ENCODE data around the gene TBC1D4. TPM values are rescaled to one million over a fixed set of nuclear protein-coding genes. Genes with fewer than 3 reads are reported as not detected.

TBC1D4 gene
- total RNA-seq, 1 donor from 2014 or later = 84.9 TPM

DNA sequence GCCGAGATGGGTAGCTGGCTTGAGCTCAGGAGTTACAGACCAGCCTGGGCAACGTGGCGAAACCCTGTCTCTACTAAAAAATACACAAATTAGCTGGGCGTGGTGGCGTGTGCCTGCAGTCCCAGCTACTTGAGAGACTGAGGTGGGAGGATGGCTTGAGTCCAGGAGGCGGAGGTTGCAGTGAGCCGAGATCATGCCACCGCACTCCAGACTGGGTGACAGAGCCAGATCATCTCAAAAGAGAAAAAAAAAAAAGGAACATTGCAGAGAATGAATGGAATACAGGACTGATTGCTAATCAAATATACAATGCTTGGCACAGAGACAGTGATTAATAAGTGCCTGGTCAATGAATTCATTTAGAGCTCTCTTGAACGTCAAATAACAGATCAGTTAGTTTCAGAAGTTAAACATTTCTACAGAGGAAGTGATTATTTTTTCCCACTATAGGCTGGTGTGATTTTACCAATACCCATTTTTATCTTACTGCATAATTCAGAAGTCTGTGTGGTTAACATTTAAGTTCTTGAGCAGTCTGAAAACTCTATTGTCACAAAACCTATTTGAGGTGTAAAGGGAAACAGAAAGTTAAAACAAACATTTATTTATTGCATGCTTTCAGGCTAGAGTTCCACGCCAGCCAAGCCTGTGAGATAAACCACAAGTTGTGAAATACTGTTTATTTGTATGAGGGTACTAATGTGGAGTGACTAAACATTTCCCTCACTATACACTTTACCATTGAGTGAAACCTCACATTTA, 7.7 kb upstream of the TBC1D4 start:
- intact Hi-C loops (cut with DNase I) = loop anchor here (10.0 kb wide), 1 partner anchor 185 kb away; no protein-coding TSS in a partner anchor
- no peak for DNase-seq (ENCODE audit: low spot score)

DNA sequence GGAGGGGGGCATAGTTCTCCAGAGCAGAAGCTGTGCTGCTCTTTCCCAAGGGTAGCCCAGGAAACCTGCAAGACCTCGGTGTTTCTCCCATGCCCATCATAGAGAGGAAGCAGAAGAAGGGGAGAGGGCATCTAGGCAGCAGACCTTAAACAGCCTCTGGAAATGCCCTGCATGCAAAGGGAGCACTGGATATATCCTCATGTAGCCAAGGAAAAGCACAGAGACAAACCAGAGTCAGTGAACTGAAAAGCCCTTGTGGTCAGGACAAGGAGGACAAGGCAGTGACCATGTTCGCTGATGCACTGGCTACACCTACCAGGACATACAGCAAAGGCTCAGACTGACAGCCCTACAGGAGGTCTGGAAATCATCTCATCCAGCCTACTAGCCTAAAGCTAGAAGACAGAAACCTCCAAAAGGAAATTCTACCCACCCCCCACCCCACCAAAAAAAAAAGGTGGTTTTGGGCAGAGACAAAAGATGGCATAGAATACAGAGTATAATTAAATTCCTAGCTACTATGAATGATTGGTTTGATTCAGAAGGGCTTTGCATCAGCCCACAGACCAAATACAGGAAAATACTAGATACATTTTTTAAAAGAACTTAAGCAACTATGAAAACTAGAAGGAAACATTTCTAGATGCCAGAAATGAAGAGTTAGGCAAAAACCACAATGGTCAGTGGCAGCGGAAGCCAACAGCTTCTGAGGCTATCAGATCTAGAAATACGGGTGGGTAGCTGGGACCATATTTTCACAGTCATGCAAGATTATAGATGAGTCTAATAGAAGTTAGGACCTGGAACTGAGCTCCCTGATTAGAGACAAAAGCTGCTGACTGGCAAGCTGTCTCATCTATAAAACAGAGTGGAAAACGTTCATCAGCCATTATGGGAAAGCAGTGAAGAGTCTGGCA, 4.4 kb upstream of the TBC1D4 start:
- DNase-seq (ENCODE audit: low spot score) = no peak
- intact Hi-C loops (cut with DNase I) = loop anchor here (10.0 kb wide), 1 partner anchor 182 kb away; no protein-coding TSS in a partner anchor

DNA sequence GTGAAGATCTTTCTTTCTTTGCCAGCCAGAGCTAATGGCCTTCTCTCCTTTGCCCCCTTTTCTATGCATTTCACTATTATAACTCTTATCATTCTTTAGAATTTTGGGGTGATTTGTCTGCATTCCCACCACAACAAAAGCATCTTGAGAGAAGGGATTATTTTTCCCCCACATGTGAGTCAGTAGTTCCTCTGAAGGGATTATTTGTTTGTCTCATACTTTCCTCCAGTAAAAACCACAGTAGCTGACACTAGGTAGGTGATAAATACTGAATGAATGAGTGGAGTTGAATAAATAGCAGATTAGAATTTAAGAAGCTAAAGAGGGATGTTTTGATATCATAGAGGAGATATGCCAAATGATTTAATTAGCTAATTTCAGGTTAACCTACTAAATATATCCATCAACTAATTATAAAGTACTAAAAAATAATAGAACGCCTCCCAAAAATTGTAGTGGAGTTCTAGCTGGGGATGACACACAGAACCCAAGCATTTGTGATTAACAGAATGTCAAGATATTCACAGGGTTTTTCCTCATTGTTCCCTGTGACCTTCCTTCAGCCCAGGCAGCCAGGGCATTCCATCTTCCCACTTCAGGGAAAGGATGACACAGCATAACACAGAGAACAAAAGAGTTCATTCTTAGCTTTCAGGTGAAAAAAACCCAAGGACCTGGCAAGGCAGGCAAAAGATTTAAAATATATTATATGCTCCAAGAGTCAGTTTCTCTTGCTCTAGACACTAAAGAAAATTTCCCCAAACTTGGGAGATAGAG, 3.5 kb upstream of the TBC1D4 start:
- no peak for DNase-seq (ENCODE audit: low spot score)
- intact Hi-C loops (cut with DNase I) = loop anchor here (10.0 kb wide), 1 partner anchor 181 kb away; no protein-coding TSS in a partner anchor

DNA sequence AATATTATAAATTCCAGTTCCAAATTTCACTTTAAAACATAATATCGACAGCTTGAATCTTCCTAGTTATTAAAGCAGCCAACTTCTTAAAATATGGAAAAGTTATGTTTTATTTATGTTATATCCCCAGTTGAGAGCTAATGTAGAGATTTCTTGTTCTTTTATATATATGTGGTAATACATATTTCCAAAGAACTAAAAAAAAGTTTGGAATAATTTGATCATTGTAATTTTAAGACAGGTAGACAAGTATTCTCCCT, 781 bp upstream of the TBC1D4 start:
- DNase-seq (ENCODE audit: low spot score) = no peak
- intact Hi-C loops (cut with DNase I) = loop anchor here (2.0 to 10.0 kb wide), 3 partner anchors 66 to 178 kb away; partner anchors contain the start of gene UCHL3

DNA sequence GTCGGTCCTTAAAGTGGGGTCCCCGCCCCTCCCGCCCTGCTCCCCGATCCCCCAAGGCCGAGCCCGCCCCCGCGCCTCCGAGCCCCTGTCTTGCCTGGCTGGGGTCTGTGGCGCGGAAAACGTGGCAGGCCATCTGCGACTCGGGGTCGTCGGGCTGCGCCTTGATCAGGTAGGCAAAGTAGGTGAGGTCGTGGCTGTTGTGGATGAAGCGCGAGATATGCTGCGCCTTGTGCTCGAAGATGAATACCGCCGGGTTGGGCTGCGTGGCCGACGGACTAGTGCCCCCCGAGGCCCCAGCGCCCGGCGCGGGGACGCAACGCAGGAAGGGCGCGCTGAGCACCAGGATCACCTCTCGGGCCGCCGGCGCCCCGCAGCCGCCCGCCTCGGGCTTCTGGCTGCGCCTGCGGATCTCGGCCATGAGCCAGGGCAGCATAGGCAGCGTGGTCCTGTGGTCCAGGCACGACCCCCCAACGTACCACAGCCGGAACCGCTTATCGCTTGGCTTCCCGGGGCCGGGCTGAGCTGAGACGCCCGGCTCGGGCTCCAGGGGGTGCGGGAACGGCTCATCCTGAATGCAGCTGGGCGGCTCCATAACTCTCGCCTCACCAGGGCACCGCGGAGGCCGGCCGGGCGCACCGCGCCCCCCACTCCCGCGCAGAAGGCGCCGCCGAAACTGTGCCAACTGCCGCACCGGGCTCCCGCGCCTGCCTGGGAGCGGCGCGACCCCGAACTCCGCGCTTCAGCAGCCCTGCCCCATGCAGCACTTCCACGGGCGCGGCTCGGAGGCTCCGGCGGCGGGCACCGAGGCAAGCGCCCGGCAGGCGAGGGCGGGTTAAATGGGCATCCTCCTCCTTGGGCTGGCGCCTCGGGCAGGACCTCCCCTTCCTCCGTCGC, 546 bp downstream of the TBC1D4 start:
- no peak for DNase-seq (ENCODE audit: low spot score)
- intact Hi-C loops (cut with DNase I) = loop anchor here (2.0 to 10.0 kb wide), 3 partner anchors 67 to 177 kb away; partner anchors contain the start of gene UCHL3

DNA sequence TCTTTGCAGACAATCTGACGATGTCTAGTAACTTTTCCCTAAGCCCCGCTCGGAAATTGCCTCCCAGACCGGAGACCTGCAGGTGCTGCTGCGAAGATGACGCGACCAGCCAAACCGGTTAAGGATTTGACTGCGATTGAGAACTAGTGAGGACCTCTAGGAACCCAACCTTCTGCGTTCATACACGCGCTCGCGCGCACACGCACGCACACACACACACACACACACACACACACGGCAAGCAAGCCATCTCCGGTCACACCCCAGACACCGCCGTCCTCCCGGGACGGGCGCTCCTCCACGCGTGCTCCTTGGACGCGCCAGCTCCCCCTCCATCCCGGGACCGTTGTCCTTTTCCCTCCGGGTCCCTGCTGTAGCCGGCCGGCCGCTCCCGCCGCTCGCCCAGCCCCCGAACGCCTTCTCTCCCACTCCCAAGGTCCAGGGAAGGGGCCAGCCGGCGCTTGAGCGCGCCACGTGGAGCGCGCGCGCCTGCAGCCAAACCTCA, 1.2 kb downstream of the TBC1D4 start:
- DNase-seq (ENCODE audit: low spot score) = no peak
- intact Hi-C loops (cut with DNase I) = loop anchor here (10.0 kb wide), 1 partner anchor 176 kb away; no protein-coding TSS in a partner anchor

DNA sequence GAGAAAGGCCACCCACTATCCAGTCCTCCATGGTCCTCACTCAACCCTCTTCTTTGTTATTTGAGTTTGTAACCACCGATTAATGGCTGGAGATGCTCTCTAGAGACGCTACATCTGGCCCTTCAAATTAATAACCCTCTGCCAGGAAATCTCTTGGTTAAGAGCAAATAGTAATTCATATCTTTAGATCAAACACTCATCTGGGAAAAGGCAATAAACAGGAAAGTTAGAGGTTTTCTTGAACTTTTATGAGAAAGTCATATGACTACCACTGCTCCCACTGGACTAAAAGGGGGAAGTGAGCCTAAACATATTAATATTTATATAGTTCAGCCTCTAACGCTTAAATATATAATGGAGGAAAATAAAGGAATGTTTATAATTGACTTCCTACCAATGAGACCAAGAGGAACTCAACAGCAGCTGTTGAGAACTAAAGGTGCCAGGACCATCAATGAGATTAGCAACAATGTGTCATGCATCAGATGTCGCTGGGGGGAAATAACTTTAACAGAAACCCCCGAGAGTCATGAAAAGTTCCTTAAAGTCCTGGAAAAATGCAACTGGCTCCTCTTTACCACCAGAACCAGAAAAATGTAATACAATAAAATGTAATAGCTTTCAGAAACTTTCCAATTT, 2.7 kb downstream of the TBC1D4 start:
- intact Hi-C loops (cut with DNase I) = loop anchor here (5.0 kb wide), 2 partner anchors 47 to 62 kb away; no protein-coding TSS in a partner anchor
- DNase-seq (ENCODE audit: low spot score) = no peak

DNA sequence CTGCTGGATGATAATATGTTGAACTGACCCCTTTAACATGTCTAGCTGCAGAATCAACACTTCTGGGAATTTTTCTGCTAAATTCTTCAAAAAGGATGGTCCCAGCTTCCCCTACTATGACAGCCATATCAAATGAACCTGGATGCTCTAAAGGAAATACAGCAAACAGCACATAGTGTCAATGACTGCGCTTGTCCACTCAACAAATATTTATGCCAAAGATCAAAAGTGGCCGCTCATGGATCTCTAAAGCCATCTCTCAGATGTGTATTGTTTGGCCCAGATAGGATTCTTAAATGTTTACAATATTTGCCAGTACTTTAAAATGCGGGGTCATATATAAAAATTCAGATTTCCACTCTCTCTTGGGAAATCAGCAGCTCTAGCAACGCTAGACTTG, 3.3 kb downstream of the TBC1D4 start:
- no peak for DNase-seq (ENCODE audit: low spot score)
- intact Hi-C loops (cut with DNase I) = loop anchor here (5.0 kb wide), 2 partner anchors 46 to 61 kb away; no protein-coding TSS in a partner anchor

DNA sequence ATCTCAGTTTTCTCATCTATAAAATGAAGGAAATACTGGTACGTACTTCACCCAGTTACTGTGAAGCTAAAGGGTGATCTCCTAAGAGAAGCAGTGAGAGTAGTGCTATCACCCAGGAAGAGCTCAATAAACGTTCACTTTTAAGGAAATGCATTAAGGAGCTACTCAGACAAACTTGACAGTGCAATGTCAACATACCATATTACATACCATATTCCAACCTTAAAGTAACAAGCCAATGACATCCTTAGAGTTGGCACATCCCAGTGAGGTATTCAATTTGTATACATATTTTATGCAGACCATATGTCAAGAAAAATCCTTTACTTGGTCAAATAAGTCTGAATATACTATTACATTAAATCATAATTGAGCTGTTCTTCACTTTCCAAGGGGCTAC, 7.0 kb downstream of the TBC1D4 start:
- intact Hi-C loops (cut with DNase I) = loop anchor here (5.0 kb wide), 2 partner anchors 43 to 58 kb away; no protein-coding TSS in a partner anchor
- DNase-seq (ENCODE audit: low spot score) = no peak

DNA sequence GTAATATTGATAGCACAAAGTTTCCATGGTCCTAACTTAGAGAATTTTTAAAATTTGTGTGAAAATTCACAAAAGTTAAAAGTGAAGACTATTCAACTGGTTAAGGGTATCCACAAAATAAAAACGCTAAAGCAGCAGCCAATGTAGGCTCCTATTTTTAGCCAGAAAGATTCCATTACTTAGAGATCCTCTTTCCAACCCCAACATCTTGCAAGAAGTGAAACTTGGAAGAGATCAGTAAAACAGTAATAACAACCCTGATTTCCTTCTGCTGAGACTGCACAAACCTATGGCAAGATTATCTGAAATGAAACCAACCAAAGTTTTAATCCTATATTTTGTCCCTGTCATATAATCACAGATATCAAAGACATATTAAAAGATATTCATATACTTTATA, 8.5 kb downstream of the TBC1D4 start:
- intact Hi-C loops (cut with DNase I) = no loop called here
- DNase-seq (ENCODE audit: low spot score) = no peak

DNA sequence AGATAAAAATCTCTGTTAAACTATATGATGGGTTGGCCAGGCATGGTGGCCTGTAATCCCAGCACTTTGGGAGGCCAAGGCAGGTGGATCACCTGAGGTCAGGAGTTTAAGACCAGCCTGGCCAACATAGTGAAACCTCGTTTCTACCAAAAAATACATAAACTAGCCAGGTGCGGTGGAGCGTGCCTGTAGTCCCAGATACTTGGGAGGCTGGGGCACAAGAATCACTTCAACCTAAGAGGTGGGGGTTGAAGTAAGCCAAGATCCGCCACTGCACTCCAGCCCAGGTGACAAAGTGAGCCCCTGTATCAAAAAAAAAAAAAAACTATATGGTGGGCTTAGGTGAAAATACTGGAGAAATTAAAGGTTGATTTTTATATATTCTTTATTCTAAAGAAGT, 11.3 kb downstream of the TBC1D4 start:
- intact Hi-C loops (cut with DNase I) = no loop called here
- DNase-seq (ENCODE audit: low spot score) = no peak

DNA sequence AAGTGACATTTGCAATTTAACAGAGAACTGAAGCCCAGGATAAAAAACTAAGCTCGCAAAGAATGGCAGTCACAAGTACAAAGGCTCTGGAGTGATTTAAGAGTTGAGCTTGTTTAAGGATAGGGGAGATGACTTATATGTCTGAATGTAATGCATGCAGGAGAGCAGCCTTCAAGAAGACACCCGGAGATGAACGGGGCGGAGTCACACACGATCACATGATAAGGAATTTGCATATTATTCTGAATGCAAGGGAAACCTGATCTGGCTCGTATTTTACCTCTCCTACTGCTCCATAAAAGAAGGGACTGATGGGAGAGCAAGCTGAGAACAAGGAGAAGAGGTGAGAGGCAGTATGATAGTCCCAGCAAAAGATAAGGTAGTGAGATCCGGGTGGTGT, 12.9 kb downstream of the TBC1D4 start:
- DNase-seq (ENCODE audit: low spot score) = no peak
- intact Hi-C loops (cut with DNase I) = no loop called here

DNA sequence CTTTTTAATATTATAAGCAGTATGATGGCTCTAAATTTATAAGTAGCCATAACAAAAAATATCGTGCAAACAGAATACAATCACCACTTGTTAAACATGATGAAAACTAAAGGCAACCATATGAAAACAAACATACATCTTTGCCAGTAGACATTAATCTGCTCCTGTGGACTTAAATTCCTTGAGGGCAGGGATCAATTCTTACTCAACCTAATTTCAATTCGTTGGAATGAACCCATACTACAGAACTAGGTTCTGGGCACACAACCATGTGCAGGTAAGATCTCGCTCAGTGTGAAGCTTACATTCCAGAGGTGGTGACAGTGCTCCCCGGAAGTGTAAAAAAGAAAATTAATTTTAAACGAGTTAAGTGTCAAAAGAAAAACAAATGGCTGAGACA, 13.4 kb downstream of the TBC1D4 start:
- intact Hi-C loops (cut with DNase I) = no loop called here
- DNase-seq (ENCODE audit: low spot score) = no peak

DNA sequence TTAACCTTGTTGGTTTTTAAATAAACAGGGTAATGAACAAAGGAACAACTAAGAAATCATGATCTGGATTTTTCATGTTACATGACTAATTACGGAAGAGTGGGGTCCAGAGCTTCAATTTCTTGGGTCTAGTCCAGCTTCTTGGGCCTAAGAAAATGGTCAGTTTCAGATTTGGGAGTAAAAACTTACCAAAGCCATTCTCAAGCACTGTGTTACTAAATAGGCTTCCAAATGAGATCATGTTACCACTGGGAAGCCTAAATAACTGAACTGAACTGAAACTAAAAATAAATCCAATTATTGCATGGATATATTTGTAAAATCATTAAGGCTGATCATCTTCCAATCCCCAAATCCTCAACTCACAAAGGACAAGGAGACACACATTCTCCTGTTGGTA, 13.9 kb downstream of the TBC1D4 start:
- intact Hi-C loops (cut with DNase I) = no loop called here

DNA sequence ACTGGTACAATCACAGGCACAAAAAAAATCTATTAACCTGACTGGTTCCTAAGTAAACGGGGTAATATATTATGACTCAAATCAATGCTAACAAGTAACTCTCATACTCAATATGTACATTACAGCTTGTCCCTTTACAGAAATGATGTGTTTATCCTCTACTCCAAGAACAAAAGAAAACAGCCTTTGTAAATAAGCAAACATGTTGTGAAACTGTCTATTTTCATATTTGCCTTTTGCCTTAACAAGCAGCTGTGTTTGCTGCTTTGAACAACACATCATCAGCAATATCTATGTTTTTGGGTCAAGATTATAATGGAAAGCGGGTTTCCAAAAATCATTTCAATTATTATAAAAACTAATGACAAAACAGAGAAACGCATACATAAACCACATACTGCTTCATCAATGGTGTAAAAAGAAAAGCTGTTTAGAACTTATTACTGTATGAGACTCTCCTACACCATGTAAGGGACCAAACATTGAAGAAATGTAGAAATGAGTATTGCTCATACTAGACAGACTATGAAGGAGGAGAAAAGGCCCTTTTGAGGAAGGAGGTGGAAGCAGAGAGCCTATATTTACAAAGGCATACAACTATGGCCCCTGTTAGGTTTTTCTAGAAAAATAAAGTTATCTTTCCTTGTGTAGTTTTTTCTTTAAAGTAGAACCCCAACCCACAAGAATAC, 14.8 kb downstream of the TBC1D4 start:
- DNase-seq (ENCODE audit: low spot score) = no peak
- intact Hi-C loops (cut with DNase I) = no loop called here

More for the DNA sequence above, 13.9 kb downstream of the TBC1D4 start:
- no peak for DNase-seq (ENCODE audit: low spot score)

DNA sequence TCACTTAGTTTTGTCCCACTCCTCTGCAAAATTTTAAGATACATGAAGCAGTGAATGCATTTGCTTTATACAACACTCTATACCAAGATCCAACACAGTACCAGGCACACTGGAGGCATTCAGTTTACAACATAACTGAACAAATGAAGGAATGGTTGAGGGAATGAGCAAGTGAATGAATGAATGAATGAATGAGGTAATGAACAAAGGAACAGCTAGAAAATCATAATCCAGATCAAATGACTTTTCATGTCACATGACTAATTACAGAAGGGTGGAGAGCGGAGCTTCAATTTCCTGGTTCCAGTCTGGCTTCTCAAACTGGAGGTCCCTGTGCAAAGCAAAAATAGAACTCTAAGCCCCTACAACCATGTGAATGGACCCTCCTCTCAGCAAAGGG, 16.7 kb downstream of the TBC1D4 start:
- intact Hi-C loops (cut with DNase I) = no loop called here
- DNase-seq (ENCODE audit: low spot score) = no peak

DNA sequence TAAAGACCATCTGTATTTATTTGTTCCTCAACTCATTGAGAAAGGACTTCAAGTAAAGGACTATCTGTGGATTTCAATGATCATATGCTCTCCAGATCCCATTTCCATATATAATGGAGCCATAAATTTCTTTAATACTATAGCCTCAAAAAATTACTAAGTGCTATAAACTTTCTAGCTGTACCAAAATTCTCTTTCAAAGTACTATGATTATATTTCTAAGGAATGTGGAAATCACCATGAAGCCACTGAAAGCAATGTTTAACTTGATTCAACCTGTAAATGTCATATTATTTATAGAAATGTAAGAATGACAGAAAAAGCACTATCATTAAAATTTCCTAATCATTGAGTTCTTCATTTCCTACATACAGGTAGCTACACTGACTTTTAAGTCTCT, 20.7 kb downstream of the TBC1D4 start:
- no peak for DNase-seq (ENCODE audit: low spot score)

More for the DNA sequence above, 20.7 kb downstream of the TBC1D4 start:
- intact Hi-C loops (cut with DNase I) = no loop called here

Measured in cardiac septum (tissue), 1 donor.